ENCODE results near the gene NINJ2.

DNA sequence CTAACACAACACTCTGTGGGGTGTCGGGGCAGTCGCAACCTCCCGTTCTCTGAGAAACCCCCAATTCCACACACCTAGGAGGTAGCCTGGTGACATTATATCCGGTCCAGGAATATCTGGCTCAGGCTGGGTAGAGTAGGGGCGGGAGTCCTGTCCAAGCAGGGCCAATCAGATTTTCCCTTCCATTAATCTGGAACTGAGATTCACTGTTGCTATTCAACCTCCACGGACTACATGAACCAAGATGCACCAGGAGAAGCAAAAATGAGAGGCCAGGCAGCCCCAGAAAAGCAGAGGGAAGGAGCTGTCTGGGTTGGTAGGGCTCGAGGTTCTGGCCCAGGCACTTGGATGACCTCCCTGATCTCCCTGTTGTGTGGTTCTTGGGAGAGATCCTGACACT, 51.0 kb downstream of the NINJ2 start:
- no peak for TF ChIP-seq EP300 (IDR thresholded peaks at IDR 0.05; ENCODE audit: low read depth)
- TF ChIP-seq, protein P1, sequence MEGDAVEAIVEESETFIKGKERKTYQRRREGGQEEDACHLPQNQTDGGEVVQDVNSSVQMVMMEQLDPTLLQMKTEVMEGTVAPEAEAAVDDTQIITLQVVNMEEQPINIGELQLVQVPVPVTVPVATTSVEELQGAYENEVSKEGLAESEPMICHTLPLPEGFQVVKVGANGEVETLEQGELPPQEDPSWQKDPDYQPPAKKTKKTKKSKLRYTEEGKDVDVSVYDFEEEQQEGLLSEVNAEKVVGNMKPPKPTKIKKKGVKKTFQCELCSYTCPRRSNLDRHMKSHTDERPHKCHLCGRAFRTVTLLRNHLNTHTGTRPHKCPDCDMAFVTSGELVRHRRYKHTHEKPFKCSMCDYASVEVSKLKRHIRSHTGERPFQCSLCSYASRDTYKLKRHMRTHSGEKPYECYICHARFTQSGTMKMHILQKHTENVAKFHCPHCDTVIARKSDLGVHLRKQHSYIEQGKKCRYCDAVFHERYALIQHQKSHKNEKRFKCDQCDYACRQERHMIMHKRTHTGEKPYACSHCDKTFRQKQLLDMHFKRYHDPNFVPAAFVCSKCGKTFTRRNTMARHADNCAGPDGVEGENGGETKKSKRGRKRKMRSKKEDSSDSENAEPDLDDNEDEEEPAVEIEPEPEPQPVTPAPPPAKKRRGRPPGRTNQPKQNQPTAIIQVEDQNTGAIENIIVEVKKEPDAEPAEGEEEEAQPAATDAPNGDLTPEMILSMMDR (IDR thresholded peaks at IDR 0.05), result no peak
- no peak for TF ChIP-seq POLR2AphosphoS5 (IDR thresholded peaks at IDR 0.05)
